Peyer's patch (tissue), 4 donors: ENCODE data around the gene GPR25. TPM values are rescaled to one million over a fixed set of nuclear protein-coding genes. Genes with fewer than 3 reads are reported as not detected.

Source experiments
- DNase-seq, 3 donors: peaks; one replicate each; pipeline ENCODE4 v3.0.0-alpha.2; 2017 to 2019
- H3K27ac ChIP-seq, 4 donors: fragments of 200-600 bp; sonication (generic); one replicate each; pipeline ENCODE4 v1.5.1; 2016 to 2019
- H3K27me3 ChIP-seq, 2 donors: fragments of 200-600 bp; sonication (generic); one replicate each; pipeline ENCODE4 v1.5.1; 2019
- H3K36me3 ChIP-seq, 3 donors: fragments of 200-600 bp; sonication (generic); one replicate each; pipeline ENCODE4 v1.5.1; 2016 to 2019
- H3K4me1 ChIP-seq, 4 donors: fragments of 200-600 bp; sonication (generic); one replicate each; pipeline ENCODE4 v1.5.1; 2016 to 2019
- H3K4me3 ChIP-seq, 4 donors: fragments of 200-600 bp; sonication (generic); 1 replicate in 3 of 4; 2 replicates in 1 of 4; pipeline ENCODE4 v1.5.1; 2016 to 2019; ENCODE audit warnings: mild to moderate bottlenecking in 1 of 4
- H3K9me3 ChIP-seq, 4 donors: fragments of 200-600 bp; sonication (generic); one replicate each; pipeline ENCODE4 v1.5.1; 2016 to 2019; ENCODE audit warnings: mild to moderate bottlenecking in 1 of 4
- CTCF ChIP-seq, 6 experiments: fragments of 450-650 bp in 4 of 6; fragments of 200-600 bp in 2 of 6; sonication (generic) in 1 of 6; IDR thresholded peaks; one replicate each; pipeline ENCODE4 v1.5.1; 2017 to 2019; ENCODE audit warnings: antibody characterized with exemption in 6 of 6, mild to moderate bottlenecking in 3 of 6, moderate library complexity in 1 of 6
- POLR2A ChIP-seq, 2 donors: fragments of 450-650 bp; IDR thresholded peaks; one replicate each; pipeline ENCODE4 v1.5.1; 2017; ENCODE audit warnings: antibody characterized with exemption in 2 of 2, mild to moderate bottlenecking in 2 of 2, moderate library complexity in 2 of 2
- total RNA-seq, 4 donors: library from RNA; depleted of rRNA; stranded (reverse); fragments of >200 nt; gene quantifications; one replicate each; pipeline ENCODE4 v1.1.0, GENCODE V29; 2016

Gene GPR25
- total RNA-seq, 4 donors from 2014 or later = not detected

- Histone ChIP-seq H3K27ac (no peak overlapping the region), H3K9me3 (no peaks in the 10 kb centered on the region), H3K4me3 (no peak overlapping the region), H3K27me3 (no peaks in the 10 kb centered on the region), H3K36me3 (peaks cover 0 to 4% (median 0%) of the 10 kb centered on the region in 3 donors), H3K4me1 (no peaks in the 10 kb centered on the region)
- no peak for DNase-seq
- TF ChIP-seq CTCF (IDR thresholded peaks at IDR 0.05) (no peak), POLR2A (IDR thresholded peaks at IDR 0.05) (no peak)
These were observed 49.6 kb downstream of the GPR25 start for GRCh38 chr1:200922406-200922805.

GRCh38 chr1:200923601-200924000 is 50.8 kb downstream of the GPR25 start:
- TF ChIP-seq POLR2A (IDR thresholded peaks at IDR 0.05) (no peak), CTCF (IDR thresholded peaks at IDR 0.05) (no peak)
- H3K4me1 ChIP-seq = no peaks in the 10 kb centered on the region
- no peaks in the 10 kb centered on the region for H3K27me3 ChIP-seq
- H3K27ac ChIP-seq = no peak overlapping the region
- H3K9me3 ChIP-seq = no peaks in the 10 kb centered on the region
- no peak for DNase-seq
- no peak overlapping the region for H3K4me3 ChIP-seq
- peaks cover 0 to 4% (median 0%) of the 10 kb centered on the region in 3 donors for H3K36me3 ChIP-seq

Other genes starting within 250 kb of the GPR25 start
- 10 to 100 TPM; 13.7 to 59.4 (median 16.8) TPM for gene DDX59, start 203.1 kb upstream of the GPR25 start, total RNA-seq
- gene CAMSAP2, start 134.1 kb upstream of the GPR25 start, total RNA-seq = 10 to 100 TPM in 1 of 4 donors, 1 to 10 TPM in 3; 4.9 to 21.5 (median 8.1) TPM
- gene INAVA, start 21.9 kb downstream of the GPR25 start, total RNA-seq = 100 to 1,000 TPM in 3 of 4 donors, 10 to 100 TPM in 1; 33.8 to 492 (median 332) TPM
- 10 to 100 TPM in 3 of 4 donors, 1 to 10 TPM in 1; 6.7 to 19.0 (median 13.3) TPM for gene KIF21B, start 150.7 kb downstream of the GPR25 start, total RNA-seq
- not detected for gene CACNA1S, start 239.4 kb downstream of the GPR25 start, total RNA-seq